Transverse colon (tissue), 4 donors: ENCODE results near the gene GABRR3.

Experiments
- CTCF ChIP-seq, 5 experiments: fragments of 200-600 bp in 3 of 5; fragments of 450-650 bp in 2 of 5; sonication (generic) in 3 of 5; IDR thresholded peaks; 1 replicate in 2 of 5; 2 replicates in 3 of 5; pipeline ENCODE4 v1.5.1; 2016 to 2017; ENCODE audit warnings: antibody characterized with exemption in 5 of 5, inconsistent platforms in 3 of 5, mild to moderate bottlenecking in 2 of 5, moderate library complexity in 1 of 5
- EP300 ChIP-seq: sonication (generic); formaldehyde crosslinking; IDR thresholded peaks from one replicate; pipeline ENCODE4 v1.6.1; 2017; ENCODE audit warnings: antibody characterized with exemption, low read depth
- POLR2A ChIP-seq: fragments of 450-650 bp; IDR thresholded peaks from one replicate; pipeline ENCODE4 v1.6.1; 2016; ENCODE audit warnings: antibody characterized with exemption, mild to moderate bottlenecking, moderate library complexity
- POLR2AphosphoS5 ChIP-seq, 3 donors: sonication (generic); formaldehyde crosslinking; IDR thresholded peaks; one replicate each; pipeline ENCODE4 v1.6.1; 2016; ENCODE audit warnings: antibody characterized with exemption in 3 of 3

- TF ChIP-seq CTCF (IDR thresholded peaks at IDR 0.05) (no peak), POLR2A (no peak), POLR2AphosphoS5 (IDR thresholded peaks at IDR 0.05) (no peak), EP300 (no peak)
Observed at GRCh38 chr3:98003306-98003969, 31.7 kb downstream of the GABRR3 start.
